GM18517 (cell line): ENCODE results near the gene PHETA2.
"Not testable (repeated sequence)": the region's sequence is repeated elsewhere in the genome, so short reads cannot be mapped to it uniquely, and the experiment has no call there.

Experiments used
- ATAC-seq: cut with Tn5 transposase; IDR thresholded peaks from one replicate; pipeline ENCODE4 v1.9.1; 2021; ENCODE audit warnings: mild to moderate bottlenecking, moderate library complexity; ENCODE audit not compliant: unreplicated experiment

The PHETA2 gene

DNA sequence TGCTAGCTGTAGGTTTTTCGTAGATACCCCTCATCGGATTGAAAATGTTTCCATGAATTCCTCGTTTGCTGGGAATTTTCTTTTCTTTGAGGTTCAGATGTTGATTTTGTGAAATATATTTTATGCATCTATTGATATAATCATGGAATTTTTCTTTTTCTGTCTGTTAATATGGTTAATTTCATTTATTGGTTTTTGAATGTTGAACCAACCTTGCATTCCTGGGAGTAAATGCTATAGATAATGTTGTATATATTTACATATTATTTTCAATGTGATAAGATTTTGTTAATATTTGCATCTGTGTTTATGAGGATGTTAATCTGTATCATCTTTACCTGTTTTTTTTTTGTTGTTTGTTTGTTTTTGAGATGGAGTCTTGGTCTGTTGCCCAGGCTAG is 27.2 kb downstream of the PHETA2 start:
- no peak for ATAC-seq

DNA sequence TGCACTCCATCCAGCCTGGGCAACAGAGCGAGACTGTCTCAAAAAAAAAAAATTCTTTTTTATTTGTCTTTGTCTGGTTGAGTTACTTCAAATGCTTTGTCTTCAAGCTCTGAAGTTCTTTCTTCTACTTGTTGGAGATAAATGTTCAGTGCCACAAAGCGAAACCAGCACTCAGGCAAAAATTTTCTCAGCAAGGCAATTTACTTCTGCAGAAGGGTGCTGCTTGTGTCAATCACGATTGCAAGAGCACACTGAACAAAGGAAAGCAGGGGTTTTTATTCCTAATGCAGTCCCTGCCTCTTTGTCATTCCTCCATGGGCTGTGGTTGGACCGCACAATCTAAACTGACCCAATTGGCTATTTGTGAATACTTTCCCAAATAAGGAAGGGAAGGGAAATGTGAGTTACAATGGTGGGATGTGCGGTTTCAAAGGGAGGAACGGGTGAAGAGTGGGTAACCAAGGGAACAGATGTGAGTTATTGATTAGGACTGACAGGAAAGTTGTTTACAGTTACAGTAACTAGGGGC is 30.3 kb downstream of the PHETA2 start:
- not testable (repeated sequence) for ATAC-seq

DNA sequence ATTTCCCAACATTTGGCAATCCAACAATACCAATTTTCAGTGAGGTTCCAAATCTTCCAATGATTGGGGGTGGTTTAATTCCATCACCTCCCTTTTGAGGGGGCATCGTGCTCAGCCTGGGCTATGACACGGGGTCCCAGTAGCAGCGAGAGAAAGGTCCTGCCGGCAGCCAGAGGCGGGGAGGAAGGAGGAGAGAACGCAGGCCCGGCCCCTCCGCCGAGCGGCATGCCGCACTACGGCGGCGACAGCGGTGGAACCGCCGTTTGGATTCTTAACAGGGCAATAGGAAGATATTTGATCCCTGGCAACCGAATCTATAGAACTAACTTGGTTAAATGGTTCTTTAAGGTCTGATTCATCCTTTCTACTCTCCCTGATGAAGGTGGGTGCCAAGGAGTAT is 34.8 kb downstream of the PHETA2 start:
- no peak for ATAC-seq

DNA sequence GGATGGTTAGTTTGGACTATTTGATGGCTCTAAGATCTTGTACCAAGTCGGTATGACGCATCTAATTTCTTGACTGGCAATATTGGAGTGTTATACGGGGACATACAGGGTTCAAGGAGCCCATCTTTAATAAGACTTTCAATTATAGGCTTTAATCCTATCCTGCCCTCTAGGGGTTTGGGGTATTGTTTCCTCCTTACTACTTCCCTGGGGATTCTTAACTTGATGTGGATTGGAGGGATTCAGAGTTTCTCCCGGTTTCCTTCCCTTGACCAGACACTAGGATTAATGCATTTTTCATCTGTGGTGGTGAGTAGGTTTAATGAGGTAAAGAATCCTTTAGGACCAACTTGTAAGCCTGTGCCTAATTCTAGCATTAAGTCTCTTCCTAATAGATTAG is 37.8 kb downstream of the PHETA2 start:
- no peak for ATAC-seq

DNA sequence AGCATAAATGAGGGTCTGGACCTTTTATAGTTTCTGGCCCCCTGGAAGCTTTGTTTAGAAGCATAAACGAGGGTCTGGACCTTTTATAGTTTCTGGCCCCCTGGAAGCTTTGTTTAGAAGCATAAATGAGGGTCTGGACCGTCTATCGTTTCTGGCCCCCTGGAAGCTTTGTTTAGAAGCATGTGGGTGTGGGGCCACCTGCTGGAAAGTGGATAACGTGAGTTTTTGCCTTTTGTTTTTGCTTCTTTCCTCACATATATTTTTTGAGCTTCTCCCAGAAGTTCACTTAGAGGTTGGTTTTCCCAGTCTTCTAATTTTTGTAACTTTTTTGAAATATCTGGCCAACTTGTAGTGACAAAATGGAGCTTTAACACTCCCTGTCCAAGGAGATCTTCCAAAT is 38.7 kb downstream of the PHETA2 start:
- ATAC-seq = not testable (repeated sequence)

- ATAC-seq = no peak
Measured at GRCh38 chr22:42114721-42115120, 40.7 kb downstream of the PHETA2 start.

GRCh38 chr22:42115420-42115830 is 41.4 kb downstream of the PHETA2 start:
- not testable (repeated sequence) for ATAC-seq

- ATAC-seq = no peak
Measured at GRCh38 chr22:42116848-42117424, 42.9 kb downstream of the PHETA2 start.

DNA sequence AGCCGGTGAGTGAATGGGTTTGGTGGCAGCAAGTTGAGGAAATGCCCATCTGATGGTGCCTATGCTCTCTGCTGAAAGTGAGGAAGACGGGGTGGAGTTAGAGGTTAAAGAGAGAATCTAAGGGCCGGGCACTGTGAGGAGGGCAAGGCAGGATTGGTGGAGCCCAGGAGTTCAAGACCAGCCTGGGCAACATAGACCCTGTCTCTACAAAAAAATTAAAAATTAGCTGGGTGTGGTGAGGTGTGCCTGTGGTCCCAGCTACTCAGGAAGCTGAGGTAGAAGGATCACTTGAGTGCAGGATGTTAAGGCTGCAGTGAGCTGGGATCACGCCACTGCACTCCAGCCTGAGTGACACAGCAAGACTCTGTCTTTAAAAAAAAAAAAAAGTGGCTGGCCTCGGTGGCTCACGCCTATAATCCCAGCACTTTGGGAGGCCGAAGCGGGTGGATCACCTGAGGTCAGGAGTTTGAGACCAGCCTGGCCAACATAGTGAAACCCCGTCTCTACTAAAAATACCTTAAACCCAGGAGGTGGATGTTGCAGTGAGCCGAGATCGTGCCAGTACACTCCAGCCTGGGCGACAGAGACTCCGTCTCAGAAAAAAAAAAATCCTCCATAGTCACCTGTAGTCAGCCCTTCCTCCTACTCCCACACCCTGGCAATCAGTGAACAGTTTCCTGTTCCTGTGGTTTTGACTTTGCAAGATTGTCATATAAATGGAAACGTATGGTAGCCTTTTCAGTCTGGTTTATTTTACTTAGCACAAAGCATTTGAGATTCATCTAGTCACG is 46.4 kb downstream of the PHETA2 start:
- not testable (repeated sequence) for ATAC-seq

DNA sequence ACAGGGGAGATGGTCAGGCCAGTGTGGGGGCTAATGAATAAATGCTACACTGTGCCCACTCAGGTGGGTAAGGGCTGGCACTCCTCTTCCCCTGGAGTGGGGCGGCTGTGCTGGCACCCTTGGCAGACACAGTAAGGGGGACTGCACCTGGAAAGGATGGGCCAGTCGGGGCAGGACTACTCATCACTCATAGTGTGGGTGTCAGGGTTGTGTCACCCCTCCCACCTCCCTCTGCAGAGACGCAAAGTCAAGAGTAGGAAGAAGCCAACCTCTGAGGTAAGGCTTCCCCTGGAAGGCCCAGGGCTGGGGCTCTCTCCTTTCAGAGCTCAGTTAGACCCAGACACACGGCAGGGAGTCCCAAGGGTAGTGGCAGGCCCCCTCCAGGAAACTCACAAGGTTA is 49.5 kb downstream of the PHETA2 start:
- ATAC-seq = not testable (repeated sequence)

- ATAC-seq = no peak
Measured at GRCh38 chr22:42127606-42128005, 53.6 kb downstream of the PHETA2 start.

GRCh38 chr22:42128007-42128406 is 54.0 kb downstream of the PHETA2 start:
- not testable (repeated sequence) for ATAC-seq
